HepG2 (cell line): Measurements from ENCODE around the gene CFAP119. TPM values are rescaled to one million over a fixed set of nuclear protein-coding genes. Genes with fewer than 3 reads are reported as not detected.
A peak's percentile ranks its signal among the peaks of the same experiment; 100 is the strongest.

Source experiments
- AHDC1 ChIP-seq: sonication (generic); formaldehyde crosslinking; IDR thresholded peaks from 2 replicates; pipeline ENCODE4 v1.5.1; 2020; ENCODE audit warnings: mild to moderate bottlenecking, missing genetic modification reagents, borderline replicate concordance
- BRCA1 ChIP-seq: sonication (generic); formaldehyde crosslinking; IDR thresholded peaks from 2 replicates; pipeline ENCODE4 v1.4.0; 2020; ENCODE audit warnings: missing genetic modification reagents
- EP300 ChIP-seq, 3 experiments: sonication (generic) in 1 of 3; formaldehyde crosslinking in 1 of 3; IDR thresholded peaks; 2 replicates each; pipeline versions ENCODE4 v1.5.1 to v1.6.1; 2011 to 2020; ENCODE audit warnings: low read depth in 2 of 3, low read length in 2 of 3, borderline replicate concordance in 1 of 3, improper control_type of control experiment in 1 of 3, mild to moderate bottlenecking in 1 of 3, missing genetic modification reagents in 1 of 3, moderate library complexity in 1 of 3
- ERF ChIP-seq: IDR thresholded peaks from 2 replicates; pipeline ENCODE4 v1.6.1; 2018; ENCODE audit warnings: missing biosample characterization, missing genetic modification reagents
- FOSL2 ChIP-seq: sonication (generic); formaldehyde crosslinking; IDR thresholded peaks from 2 replicates; pipeline ENCODE4 v1.4.0; 2020; ENCODE audit warnings: missing genetic modification reagents
- HMG20B ChIP-seq: conservative IDR thresholded peaks from 2 replicates; pipeline ENCODE4 v1.6.1; 2016; ENCODE audit warnings: missing genetic modification reagents, missing compliant biosample characterization
- HOXA9 ChIP-seq: sonication (generic); formaldehyde crosslinking; IDR thresholded peaks from 2 replicates; pipeline ENCODE4 v1.8.1; 2022; ENCODE audit warnings: missing genetic modification reagents, mild to moderate bottlenecking, moderate library complexity, borderline replicate concordance
- IRF1 ChIP-seq: sonication (generic); formaldehyde crosslinking; IDR thresholded peaks from 2 replicates; pipeline ENCODE4 v1.4.0; 2020; ENCODE audit warnings: low read depth, mild to moderate bottlenecking, missing genetic modification reagents
- NFAT5 ChIP-seq: sonication (generic); formaldehyde crosslinking; IDR thresholded peaks from 2 replicates; pipeline ENCODE4 v1.4.0; 2020; ENCODE audit warnings: missing genetic modification reagents
- PHF5A ChIP-seq: IDR thresholded peaks from one replicate; pipeline ENCODE4 v1.6.1; 2018; ENCODE audit warnings: low read depth, missing genetic modification reagents; ENCODE audit not compliant: unreplicated experiment
- SIX4 ChIP-seq: sonication (generic); formaldehyde crosslinking; IDR thresholded peaks from 2 replicates; pipeline ENCODE4 v1.4.0; 2020; ENCODE audit warnings: missing genetic modification reagents
- SMAD9 ChIP-seq: sonication (generic); formaldehyde crosslinking; IDR thresholded peaks from 2 replicates; pipeline ENCODE4 v1.5.1; 2020; ENCODE audit warnings: mild to moderate bottlenecking, missing genetic modification reagents
- STAT5B ChIP-seq: sonication (generic); formaldehyde crosslinking; IDR thresholded peaks from 2 replicates; pipeline ENCODE4 v1.4.0; 2020; ENCODE audit warnings: missing genetic modification reagents
- ZFP36 ChIP-seq: fragments of 150-350 bp; IDR thresholded peaks from 2 replicates; pipeline ENCODE4 v1.6.1; 2018; ENCODE audit warnings: borderline replicate concordance, low read length, low read depth; ENCODE audit not compliant: partially characterized antibody
- ZNF138 ChIP-seq: sonication (generic); formaldehyde crosslinking; IDR thresholded peaks from 2 replicates; pipeline ENCODE4 v1.5.0; 2020; ENCODE audit warnings: mild to moderate bottlenecking, low read depth, missing genetic modification reagents
- ZNF746 ChIP-seq: sonication (generic); formaldehyde crosslinking; IDR thresholded peaks from 2 replicates; pipeline ENCODE4 v1.8.0; 2022; ENCODE audit warnings: mild to moderate bottlenecking, missing genetic modification reagents
- ZNF879 ChIP-seq: sonication (generic); formaldehyde crosslinking; IDR thresholded peaks from 2 replicates; pipeline ENCODE4 v1.8.1; 2023; ENCODE audit warnings: missing genetic modification reagents
- polyA plus RNA-seq, 8 experiments: library from polyadenylated mRNA; depleted of rRNA in 3 of 8; stranded (reverse) in 7 of 8; unstranded in 1 of 8; fragments of >200 nt; fragmentation: Illumina TruSeq in 4 of 8; extraction: Trizol in 4 of 8; gene quantifications; 2 replicates each; pipeline versions ENCODE4 v1.2.1 to v1.2.3, GENCODE V29; 2011 to 2016; ENCODE audit warnings: low read depth in 4 of 8, missing spikeins in 1 of 8, mixed read lengths in 1 of 8; ENCODE audit not compliant: insufficient read depth in 1 of 8
- total RNA-seq, 5 experiments: library from RNA; depleted of rRNA; stranded (reverse); fragments of >200 nt; fragmentation: Illumina TruSeq; extraction: Trizol; gene quantifications; 2 replicates each; pipeline ENCODE4 v1.2.3, GENCODE V29; 2016; ENCODE audit warnings: low read depth in 1 of 5

The CFAP119 gene
- total and polyA plus RNA-seq, 2 of the 13 experiments (the other 11 are each of a cell fraction or from before 2014, with no cell fraction given): 6.4 TPM

- TF ChIP-seq IRF1 (CRISPR knock-in tag) (no peak), ERF (CRISPR knock-in tag) (no peak; the same call in 1 of the 2 replicates), ZNF879 (CRISPR knock-in tag) (no peak), HMG20B (no peak), BRCA1 (no peak), SIX4 (CRISPR knock-in tag) (no peak), STAT5B (no peak), AHDC1 (CRISPR knock-in tag) (peak; percentile 27; the same call in 1 of the 2 replicates), EP300 (IDR thresholded peaks at IDR 0.05; ENCODE audit: low read depth in 2 of 2, low read length in 2 of 2) (peak in 1 of 2 experiments; percentile 67; a peak in 1 of 4 replicates), EP300 (CRISPR knock-in tag; IDR thresholded peaks at IDR 0.05; ENCODE audit: borderline replicate concordance) (no peak), PHF5A (no peak), HOXA9 (CRISPR knock-in tag) (no peak), FOSL2 (peak; percentile 90), SMAD9 (CRISPR knock-in tag) (no peak), ZNF746 (CRISPR knock-in tag) (no peak), ZFP36 (no peak), ZNF138 (CRISPR knock-in tag) (no peak), NFAT5 (CRISPR knock-in tag) (no peak)
Observed at GRCh38 chr16:30745082-30745481, 16.8 kb downstream of the CFAP119 start (continued).
